NT2/D1 (cell line): ENCODE data around the gene KIF16B.

Source experiments
- DNase-seq: peaks from one replicate; pipeline ENCODE4 v3.0.0-alpha.2; 2011; ENCODE audit warnings: low read depth, low spot score
- H3K27me3 ChIP-seq: 2 replicates; pipeline ENCODE4 v1.6.0; 2011; ENCODE audit warnings: mild to moderate bottlenecking; ENCODE audit not compliant: insufficient read length, insufficient read depth
- H3K36me3 ChIP-seq: 2 replicates; pipeline ENCODE4 v1.6.1; 2011; ENCODE audit warnings: mild to moderate bottlenecking, low read length, mixed read lengths; ENCODE audit not compliant: insufficient read depth, insufficient read length
- H3K4me1 ChIP-seq: 2 replicates; pipeline ENCODE4 v1.5.1; 2011; ENCODE audit not compliant: insufficient read depth, insufficient read length
- H3K4me3 ChIP-seq: 2 replicates; pipeline ENCODE4 v1.5.1; 2011; ENCODE audit warnings: low read depth; ENCODE audit not compliant: insufficient read length
- H3K9ac ChIP-seq: 2 replicates; pipeline ENCODE4 v1.6.0; 2011; ENCODE audit warnings: low read depth; ENCODE audit not compliant: insufficient read length
- H3K9me3 ChIP-seq: 2 replicates; pipeline ENCODE4 v1.5.1; 2011; ENCODE audit warnings: mild to moderate bottlenecking, low read length; ENCODE audit not compliant: insufficient read depth
- SUZ12 ChIP-seq: IDR thresholded peaks from 2 replicates; pipeline ENCODE4 v1.6.1; 2011; ENCODE audit not compliant: insufficient read length, insufficient read depth; ENCODE audit errors: extremely low read depth
- YY1 ChIP-seq: IDR thresholded peaks from 2 replicates; pipeline ENCODE4 v1.6.1; 2011; ENCODE audit not compliant: insufficient read length, insufficient read depth
- ZNF274 ChIP-seq: IDR thresholded peaks from 2 replicates; pipeline ENCODE4 v1.6.1; 2011; ENCODE audit warnings: mild to moderate bottlenecking, low read depth, low read length

KIF16B gene

GRCh38 chr20:16541226-16541625 is 32.0 kb downstream of the KIF16B start:
- Histone ChIP-seq H3K9me3 (no peaks in the 10 kb centered on the region), H3K9ac (no peak overlapping the region), H3K4me1 (no peaks in the 10 kb centered on the region), H3K36me3 (no peaks in the 10 kb centered on the region), H3K27me3 (no peaks in the 10 kb centered on the region), H3K4me3 (no peak overlapping the region)
- TF ChIP-seq SUZ12 (no peak), ZNF274 (no peak), YY1 (no peak)
- DNase-seq: no peak

- TF ChIP-seq SUZ12: no peak
- Histone ChIP-seq H3K9ac (no peak overlapping the region), H3K4me1 (no peaks in the 10 kb centered on the region)
These were observed 33.8 kb downstream of the KIF16B start for GRCh38 chr20:16539280-16540021.

GRCh38 chr20:16538779-16539178 is 34.5 kb downstream of the KIF16B start:
- no peaks in the 10 kb centered on the region for H3K36me3 ChIP-seq
- no peak for DNase-seq

More at GRCh38 chr20:16539280-16540021, 33.8 kb downstream of the KIF16B start:
- H3K27me3 ChIP-seq: no peaks in the 10 kb centered on the region
- H3K36me3 ChIP-seq: no peaks in the 10 kb centered on the region
- DNase-seq: no peak
- H3K9me3 ChIP-seq: no peaks in the 10 kb centered on the region
- H3K4me3 ChIP-seq: no peak overlapping the region

GRCh38 chr20:16537918-16538317 is 35.3 kb downstream of the KIF16B start:
- Histone ChIP-seq H3K9ac (no peak overlapping the region), H3K4me1 (no peaks in the 10 kb centered on the region), H3K4me3 (no peak overlapping the region), H3K27me3 (no peaks in the 10 kb centered on the region), H3K36me3 (no peaks in the 10 kb centered on the region), H3K9me3 (no peaks in the 10 kb centered on the region)
- no peak for TF ChIP-seq YY1
- no peak for TF ChIP-seq ZNF274
- no peak for TF ChIP-seq SUZ12
- DNase-seq: no peak

More at GRCh38 chr20:16538779-16539178, 34.5 kb downstream of the KIF16B start:
- TF ChIP-seq ZNF274: no peak
- no peak for TF ChIP-seq YY1
- no peak for TF ChIP-seq SUZ12
- no peaks in the 10 kb centered on the region for H3K27me3 ChIP-seq
- no peaks in the 10 kb centered on the region for H3K9me3 ChIP-seq
- no peak overlapping the region for H3K9ac ChIP-seq
- H3K4me3 ChIP-seq: no peak overlapping the region
- no peaks in the 10 kb centered on the region for H3K4me1 ChIP-seq

- no peak for DNase-seq
- Histone ChIP-seq H3K36me3 (no peaks in the 10 kb centered on the region), H3K27me3 (no peaks in the 10 kb centered on the region), H3K9ac (no peak overlapping the region), H3K4me3 (no peak overlapping the region), H3K9me3 (no peaks in the 10 kb centered on the region), H3K4me1 (no peaks in the 10 kb centered on the region)
- no peak for TF ChIP-seq YY1
- TF ChIP-seq ZNF274: no peak
- no peak for TF ChIP-seq SUZ12
These were observed 36.1 kb downstream of the KIF16B start for GRCh38 chr20:16537025-16537665.

GRCh38 chr20:16535277-16535676 is 38.0 kb downstream of the KIF16B start:
- no peaks in the 10 kb centered on the region for H3K9me3 ChIP-seq
- no peak for TF ChIP-seq ZNF274
- no peak for TF ChIP-seq YY1
- no peak for TF ChIP-seq SUZ12
- no peaks in the 10 kb centered on the region for H3K4me1 ChIP-seq
- no peaks in the 10 kb centered on the region for H3K27me3 ChIP-seq
- no peak for DNase-seq
- H3K36me3 ChIP-seq: no peaks in the 10 kb centered on the region
- no peak overlapping the region for H3K9ac ChIP-seq
- no peak overlapping the region for H3K4me3 ChIP-seq

GRCh38 chr20:16533502-16533901 is 39.7 kb downstream of the KIF16B start:
- Histone ChIP-seq H3K27me3 (no peaks in the 10 kb centered on the region), H3K9me3 (no peaks in the 10 kb centered on the region), H3K4me1 (no peaks in the 10 kb centered on the region), H3K36me3 (no peaks in the 10 kb centered on the region), H3K9ac (no peak overlapping the region), H3K4me3 (no peak overlapping the region)
- DNase-seq: no peak
- TF ChIP-seq SUZ12 (no peak), YY1 (no peak)
